Measurements from ENCODE around the gene PAK1. TPM values are rescaled to one million over a fixed set of nuclear protein-coding genes. Genes with fewer than 3 reads are reported as not detected.

The PAK1 gene
- total RNA-seq, 2 donors from 2014 or later: 104 to 123 TPM

DNA sequence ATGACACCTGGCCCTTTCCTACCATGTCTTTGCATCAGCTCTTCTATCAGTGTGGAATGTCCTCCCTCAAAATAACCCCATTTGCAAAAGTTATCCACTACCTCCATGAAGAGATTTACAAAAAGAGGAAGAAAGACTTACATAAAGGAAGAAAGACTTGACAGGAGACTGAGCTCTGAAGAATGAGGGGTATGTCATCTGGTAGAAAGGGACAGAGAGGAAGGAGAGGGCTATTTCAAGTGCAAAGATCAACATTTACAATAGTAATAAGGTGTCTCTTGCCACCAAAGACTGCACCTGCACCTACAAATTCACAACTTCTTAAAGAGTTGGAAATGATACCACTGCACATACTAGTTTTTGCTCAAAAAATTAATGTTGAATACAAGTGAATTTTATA is 18.2 kb downstream of the PAK1 start:
- DNase-seq: no peak
- Histone ChIP-seq H3K4me3 (no peak overlapping the region), H3K27me3 (no peaks in the 10 kb centered on the region), H3K9me3 (no peaks in the 10 kb centered on the region), H3K4me1 (no peaks in the 10 kb centered on the region), H3K9ac (ENCODE audit: low read depth in 2 of 2, low read length in 2 of 2) (no peak overlapping the region), H3K27ac (no peak overlapping the region), H3K36me3 (no peaks in the 10 kb centered on the region)
- TF ChIP-seq, protein P1, sequence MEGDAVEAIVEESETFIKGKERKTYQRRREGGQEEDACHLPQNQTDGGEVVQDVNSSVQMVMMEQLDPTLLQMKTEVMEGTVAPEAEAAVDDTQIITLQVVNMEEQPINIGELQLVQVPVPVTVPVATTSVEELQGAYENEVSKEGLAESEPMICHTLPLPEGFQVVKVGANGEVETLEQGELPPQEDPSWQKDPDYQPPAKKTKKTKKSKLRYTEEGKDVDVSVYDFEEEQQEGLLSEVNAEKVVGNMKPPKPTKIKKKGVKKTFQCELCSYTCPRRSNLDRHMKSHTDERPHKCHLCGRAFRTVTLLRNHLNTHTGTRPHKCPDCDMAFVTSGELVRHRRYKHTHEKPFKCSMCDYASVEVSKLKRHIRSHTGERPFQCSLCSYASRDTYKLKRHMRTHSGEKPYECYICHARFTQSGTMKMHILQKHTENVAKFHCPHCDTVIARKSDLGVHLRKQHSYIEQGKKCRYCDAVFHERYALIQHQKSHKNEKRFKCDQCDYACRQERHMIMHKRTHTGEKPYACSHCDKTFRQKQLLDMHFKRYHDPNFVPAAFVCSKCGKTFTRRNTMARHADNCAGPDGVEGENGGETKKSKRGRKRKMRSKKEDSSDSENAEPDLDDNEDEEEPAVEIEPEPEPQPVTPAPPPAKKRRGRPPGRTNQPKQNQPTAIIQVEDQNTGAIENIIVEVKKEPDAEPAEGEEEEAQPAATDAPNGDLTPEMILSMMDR (IDR thresholded peaks at IDR 0.05): no peak
- intact Hi-C loops (cut with DNase I): no loop called here

DNA sequence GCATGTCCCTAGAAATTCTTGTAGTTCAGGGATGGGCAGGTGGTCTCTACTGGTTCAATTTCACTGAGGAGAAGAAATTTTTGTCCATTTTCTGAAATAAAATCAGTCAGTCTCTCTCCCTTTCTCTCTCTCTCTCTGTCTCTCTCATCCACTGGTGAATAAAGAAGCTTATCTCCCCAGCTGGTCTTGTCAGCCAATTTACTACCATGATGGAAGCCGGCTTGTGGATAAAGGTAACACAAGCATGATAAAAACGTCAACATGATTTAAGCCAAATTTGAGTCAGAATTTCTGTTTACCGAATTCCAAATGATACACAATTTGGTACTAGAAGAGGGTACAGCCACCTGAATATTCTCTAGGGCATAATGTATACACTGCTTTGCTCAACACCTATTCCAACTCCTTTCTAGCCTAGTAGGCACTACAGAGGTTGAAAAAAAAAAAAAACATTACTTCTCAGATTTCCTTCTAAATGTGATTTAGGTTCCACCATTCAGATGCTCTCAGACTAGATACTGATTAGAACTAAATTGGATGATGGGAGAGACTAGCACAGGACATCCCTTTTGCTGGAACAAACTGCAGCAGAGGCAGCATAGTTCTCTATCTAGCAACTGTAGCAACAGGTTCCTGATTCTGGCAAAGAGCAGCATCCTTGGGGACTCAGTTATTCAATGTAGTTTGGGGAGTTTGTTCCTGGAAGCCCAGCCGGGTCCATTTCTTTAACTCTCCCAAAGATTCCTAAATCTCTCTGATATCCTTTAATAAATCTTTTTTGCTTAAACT is 18.8 kb downstream of the PAK1 start:
- Histone ChIP-seq H3K27ac (no peak overlapping the region), H3K4me1 (no peaks in the 10 kb centered on the region), H3K9me3 (no peaks in the 10 kb centered on the region), H3K27me3 (no peaks in the 10 kb centered on the region), H3K36me3 (no peaks in the 10 kb centered on the region), H3K9ac (ENCODE audit: low read depth in 2 of 2, low read length in 2 of 2) (no peak overlapping the region), H3K4me3 (no peak overlapping the region)
- DNase-seq: no peak
- TF ChIP-seq, protein P1 (IDR thresholded peaks at IDR 0.05): no peak
- intact Hi-C loops (cut with DNase I): no loop called here

DNA sequence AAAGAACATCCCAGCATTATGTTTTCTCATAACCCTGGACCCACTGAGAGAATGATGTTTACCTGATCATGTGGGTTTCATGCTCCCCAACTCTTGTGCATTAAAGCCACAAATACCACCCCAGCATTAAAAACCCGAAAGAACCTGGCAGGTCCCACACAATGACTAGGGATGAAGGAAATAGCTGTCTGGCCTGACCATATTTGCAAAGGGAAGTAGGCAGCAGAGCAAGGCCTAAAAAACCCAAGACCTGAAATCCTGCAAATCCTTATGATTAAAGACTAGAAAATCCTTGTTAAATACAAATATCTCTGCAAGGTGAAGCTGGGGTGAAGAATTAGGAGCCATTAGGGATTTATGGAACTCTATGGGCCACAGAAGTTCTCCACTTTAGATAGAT is 23.7 kb downstream of the PAK1 start:
- intact Hi-C loops (cut with DNase I): no loop called here
- H3K4me3 ChIP-seq: no peak overlapping the region
- H3K9ac ChIP-seq (ENCODE audit: low read depth in 2 of 2, low read length in 2 of 2): no peak overlapping the region
- no peaks in the 10 kb centered on the region for H3K27me3 ChIP-seq
- TF ChIP-seq, protein P1 (IDR thresholded peaks at IDR 0.05): no peak
- no peak for DNase-seq
- H3K27ac ChIP-seq: no peak overlapping the region
- H3K4me1 ChIP-seq: peaks cover 7% of the 10 kb centered on the region
- no peaks in the 10 kb centered on the region for H3K36me3 ChIP-seq
- H3K9me3 ChIP-seq: no peaks in the 10 kb centered on the region

DNA sequence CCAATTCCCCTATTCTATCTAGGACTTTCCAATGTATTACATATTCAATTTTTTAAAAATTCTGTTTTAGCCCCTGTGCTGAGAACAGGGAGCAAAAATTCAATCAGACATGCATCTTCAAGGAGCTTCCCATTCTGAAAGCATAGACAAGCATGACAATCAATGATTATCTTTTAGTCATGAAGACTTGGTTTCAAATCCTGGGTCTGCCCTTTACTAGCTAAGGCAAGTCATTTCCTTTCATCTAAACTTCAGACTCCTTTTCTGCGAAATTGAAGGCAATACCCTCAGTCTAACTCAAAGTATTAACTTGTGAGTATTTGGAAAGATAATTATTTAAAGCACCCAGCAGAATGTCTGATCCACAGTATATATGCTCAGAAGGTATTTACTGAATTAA is 24.1 kb downstream of the PAK1 start:
- no peak overlapping the region for H3K9ac ChIP-seq (ENCODE audit: low read depth in 2 of 2, low read length in 2 of 2)
- DNase-seq: no peak
- intact Hi-C loops (cut with DNase I): no loop called here

DNA sequence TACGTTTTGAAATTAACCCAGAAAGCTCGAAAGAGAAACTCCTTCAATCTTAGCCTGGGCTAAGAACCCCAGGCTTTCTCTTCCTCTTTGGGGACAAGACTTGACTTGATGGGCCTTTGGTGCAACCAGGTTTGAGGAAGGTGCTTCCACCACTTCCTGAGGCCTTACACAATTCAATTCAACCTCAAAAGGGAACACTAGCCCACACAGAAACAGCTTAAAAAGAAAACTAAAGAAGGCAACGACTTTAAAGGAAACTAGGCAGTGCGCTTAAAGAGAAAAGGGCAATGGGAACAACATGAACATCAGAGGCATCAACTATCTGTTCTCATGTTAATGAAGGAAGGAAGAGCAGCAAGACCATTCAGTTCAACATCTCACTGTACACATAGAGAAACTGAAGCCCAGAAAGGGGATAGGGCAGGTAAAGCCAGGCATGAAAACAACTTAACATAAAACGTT is 24.8 kb downstream of the PAK1 start:
- Histone ChIP-seq H3K27ac (no peak overlapping the region), H3K4me1 (peaks cover 7% of the 10 kb centered on the region), H3K9me3 (no peaks in the 10 kb centered on the region), H3K27me3 (no peaks in the 10 kb centered on the region), H3K36me3 (no peaks in the 10 kb centered on the region), H3K4me3 (no peak overlapping the region), H3K9ac (ENCODE audit: low read depth in 2 of 2, low read length in 2 of 2) (no peak overlapping the region)
- TF ChIP-seq, protein P1 (IDR thresholded peaks at IDR 0.05): no peak
- intact Hi-C loops (cut with DNase I): no loop called here
- no peak for DNase-seq

More for the DNA sequence above, 24.1 kb downstream of the PAK1 start:
- H3K4me1 ChIP-seq: peaks cover 7% of the 10 kb centered on the region
- no peaks in the 10 kb centered on the region for H3K36me3 ChIP-seq
- TF ChIP-seq, protein P1 (IDR thresholded peaks at IDR 0.05): no peak
- no peaks in the 10 kb centered on the region for H3K9me3 ChIP-seq
- H3K4me3 ChIP-seq: no peak overlapping the region
- no peak overlapping the region for H3K27ac ChIP-seq
- no peaks in the 10 kb centered on the region for H3K27me3 ChIP-seq
